HG02970 (cell line): ENCODE results near the gene RABL3.
"Not testable (repeated sequence)": the region's sequence is repeated elsewhere in the genome, so short reads cannot be mapped to it uniquely, and the experiment has no call there.

Experiments
- ATAC-seq: cut with Tn5 transposase; IDR thresholded peaks from one replicate; pipeline ENCODE4 v1.9.1; 2021; ENCODE audit warnings: mild to moderate bottlenecking, moderate library complexity, moderate number of reproducible peaks; ENCODE audit not compliant: unreplicated experiment, low FRiP score

RABL3 gene

DNA sequence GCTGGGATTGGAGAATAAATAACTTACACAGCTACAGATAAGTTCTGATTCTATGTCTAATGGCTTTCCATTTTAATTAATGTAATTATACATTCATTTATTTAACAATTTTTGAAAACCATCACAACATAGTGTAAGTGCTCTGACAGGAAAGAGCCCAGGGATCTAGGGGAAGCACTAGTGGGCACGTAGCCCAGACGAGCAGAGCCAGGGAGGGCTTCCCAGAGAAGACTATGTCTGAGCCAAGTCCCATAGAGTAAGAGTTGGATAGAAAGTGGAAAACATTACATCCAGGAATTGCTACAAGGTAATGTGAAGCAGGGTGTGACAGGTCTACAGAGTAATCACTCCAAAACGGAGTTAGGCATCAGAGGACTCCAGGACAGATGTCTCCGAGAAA lies 57.4 kb downstream of the RABL3 start:
- no peak for ATAC-seq

- no peak for ATAC-seq
These were observed 58.5 kb downstream of the RABL3 start for GRCh38 chr3:120683671-120684301.

DNA sequence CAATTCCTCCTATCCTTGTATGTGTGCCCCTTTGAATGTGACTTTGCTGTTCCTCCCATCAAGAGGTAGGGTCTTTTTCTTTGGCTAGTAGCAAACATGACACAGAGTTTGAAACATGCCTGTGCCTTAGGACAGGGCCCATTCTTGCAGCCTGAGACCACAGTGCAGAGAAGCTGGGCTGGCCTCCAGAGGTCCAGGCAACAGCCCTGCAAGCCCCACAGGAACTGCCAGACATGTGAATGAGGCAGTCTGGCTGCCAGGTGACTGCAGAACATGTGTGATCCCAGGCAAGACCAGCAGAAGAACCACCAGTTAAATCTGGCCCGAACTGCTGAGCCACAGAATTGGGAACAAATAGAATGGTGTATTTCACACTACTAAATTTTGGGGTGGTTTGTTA lies 59.1 kb downstream of the RABL3 start:
- no peak for ATAC-seq

DNA sequence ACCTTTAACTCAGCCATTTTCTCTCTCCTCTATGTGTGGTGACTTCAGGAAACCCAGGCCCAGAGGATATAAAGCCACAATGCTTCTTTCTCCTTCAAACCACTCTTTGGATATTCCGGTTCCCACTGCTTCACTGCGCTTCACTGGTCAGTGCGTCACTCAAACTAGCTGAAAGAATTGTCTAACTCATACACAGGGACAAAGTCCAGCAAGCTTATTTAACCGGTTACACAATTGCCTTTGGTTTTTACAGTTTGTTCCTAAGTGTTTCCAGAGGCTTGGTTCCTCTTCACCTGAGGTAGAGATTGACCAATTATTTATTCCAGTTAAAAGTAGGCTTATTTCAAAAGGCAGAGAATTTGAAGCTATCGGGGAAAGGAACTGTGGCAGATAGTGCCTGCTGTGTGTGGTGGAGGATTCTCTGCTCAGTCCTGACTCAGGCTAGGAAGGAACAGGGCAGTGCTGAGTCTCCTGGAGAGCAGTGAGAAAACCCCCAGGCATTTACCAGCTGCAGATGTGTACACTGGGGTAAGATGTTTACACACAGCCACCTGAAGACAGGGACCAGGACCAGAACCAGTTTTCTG lies 60.1 kb downstream of the RABL3 start, which contains the start of gene HGD:
Gene HGD (minus strand): TSS at position 145 of the 587 bp plus-strand sequence. CDS start 128 bp downstream, at position 17.
- ATAC-seq: no peak

DNA sequence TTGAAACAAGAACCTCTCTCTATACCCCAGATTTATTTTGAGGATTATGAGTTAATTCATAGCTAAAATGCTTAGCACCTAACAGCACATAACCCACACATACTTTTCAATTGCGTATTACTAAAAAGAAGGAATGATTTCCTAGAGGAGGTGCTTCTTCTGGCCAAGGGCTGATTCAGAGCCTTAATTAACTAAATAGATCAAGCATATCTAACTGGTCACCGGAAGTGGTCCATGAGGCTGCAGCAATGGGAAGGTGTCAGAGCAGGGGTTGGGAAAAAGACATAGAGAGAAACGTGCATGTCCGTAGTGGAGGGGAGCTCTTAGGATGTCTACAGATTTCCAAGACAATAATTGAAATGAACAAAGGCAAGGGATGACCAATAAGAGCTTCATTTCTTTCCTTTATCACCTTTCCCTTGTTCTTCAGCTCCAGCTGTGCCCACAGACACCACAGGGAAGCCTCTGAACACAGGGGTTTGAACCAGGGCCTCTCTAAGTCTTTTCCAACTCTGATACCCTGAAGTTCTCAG lies 60.7 kb downstream of the RABL3 start:
- ATAC-seq: no peak

- no peak for ATAC-seq
These were observed 61.3 kb downstream of the RABL3 start for GRCh38 chr3:120681018-120681417.

- ATAC-seq: no peak
These were observed 62.0 kb downstream of the RABL3 start for GRCh38 chr3:120680193-120680894.

DNA sequence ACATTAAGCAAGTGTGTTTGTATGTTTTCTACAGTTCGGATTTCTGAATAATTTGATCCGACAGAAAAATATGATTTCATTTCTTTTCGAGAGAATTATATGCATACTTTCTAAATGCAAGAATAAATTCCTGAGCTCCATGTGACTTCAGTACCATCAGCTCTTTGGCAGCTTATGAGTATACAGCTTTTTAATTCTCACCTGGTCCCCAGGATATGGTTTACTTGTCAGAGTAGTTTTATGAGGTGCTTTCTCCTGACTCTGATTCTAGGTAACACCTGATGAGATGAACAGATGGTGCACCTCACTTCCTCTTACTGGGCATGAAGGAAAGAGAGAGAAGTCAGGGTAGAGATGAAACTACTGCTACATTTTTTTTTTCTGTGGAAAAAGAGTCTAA lies 63.3 kb downstream of the RABL3 start:
- no peak for ATAC-seq

DNA sequence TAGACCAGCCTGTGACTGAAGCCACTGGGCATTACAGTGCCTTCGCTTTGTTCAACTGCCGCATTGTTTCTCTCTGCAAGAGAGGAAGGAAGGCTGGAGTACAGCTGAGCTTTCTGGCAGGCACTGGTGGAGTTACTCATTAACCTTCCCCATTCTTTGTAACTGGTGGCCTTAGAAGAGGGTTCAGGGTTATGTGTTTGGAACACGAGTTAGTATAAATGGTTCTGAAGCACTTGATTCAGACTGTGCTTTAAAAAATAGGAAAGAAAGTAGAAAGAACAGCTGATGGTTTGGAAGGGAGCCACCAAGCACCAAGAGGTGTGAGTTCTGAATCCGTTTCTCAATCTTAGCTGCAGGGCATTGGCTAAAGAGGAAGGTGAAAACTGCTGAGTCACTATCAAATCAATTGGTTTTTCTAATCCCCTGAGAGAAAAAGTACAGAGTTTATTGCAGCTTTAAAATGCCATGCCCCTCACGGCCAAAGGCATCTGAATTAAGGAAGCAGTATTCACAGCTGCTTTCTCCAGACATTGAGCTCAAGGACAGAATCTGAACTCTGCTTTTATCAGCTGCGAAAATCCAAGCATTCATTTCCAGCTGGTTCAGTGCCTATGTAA lies 63.9 kb downstream of the RABL3 start:
- ATAC-seq: peak; percentile 83

- ATAC-seq: not testable (repeated sequence)
These were observed 65.1 kb downstream of the RABL3 start for GRCh38 chr3:120677193-120677592.

DNA sequence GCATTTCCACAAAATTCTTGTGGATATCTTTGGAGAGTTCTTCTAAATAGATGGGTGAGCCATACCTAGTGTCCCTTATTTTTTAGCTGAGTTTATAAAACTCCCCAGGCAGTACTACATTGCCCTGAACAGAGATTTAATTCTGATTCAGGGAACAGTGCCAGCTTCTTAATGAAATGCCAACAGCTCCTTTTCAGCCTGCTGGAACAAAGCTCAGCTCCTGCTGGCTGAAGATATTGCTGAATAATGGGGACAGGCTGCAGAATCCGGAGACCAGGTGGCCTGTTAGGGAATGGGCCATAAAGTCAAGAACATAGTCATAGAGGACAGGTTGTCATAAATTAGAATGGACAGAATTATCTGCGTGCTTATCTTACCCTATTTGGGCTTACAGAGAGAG lies 69.2 kb downstream of the RABL3 start:
- ATAC-seq: no peak

- no peak for ATAC-seq
These were observed 71.7 kb downstream of the RABL3 start for GRCh38 chr3:120670576-120670975.

GRCh38 chr3:120664926-120665325 lies 77.4 kb downstream of the RABL3 start:
- ATAC-seq: no peak

GRCh38 chr3:120661945-120662344 lies 80.4 kb downstream of the RABL3 start:
- ATAC-seq: no peak

- no peak for ATAC-seq
These were observed 81.0 kb downstream of the RABL3 start for GRCh38 chr3:120661106-120661905.

DNA sequence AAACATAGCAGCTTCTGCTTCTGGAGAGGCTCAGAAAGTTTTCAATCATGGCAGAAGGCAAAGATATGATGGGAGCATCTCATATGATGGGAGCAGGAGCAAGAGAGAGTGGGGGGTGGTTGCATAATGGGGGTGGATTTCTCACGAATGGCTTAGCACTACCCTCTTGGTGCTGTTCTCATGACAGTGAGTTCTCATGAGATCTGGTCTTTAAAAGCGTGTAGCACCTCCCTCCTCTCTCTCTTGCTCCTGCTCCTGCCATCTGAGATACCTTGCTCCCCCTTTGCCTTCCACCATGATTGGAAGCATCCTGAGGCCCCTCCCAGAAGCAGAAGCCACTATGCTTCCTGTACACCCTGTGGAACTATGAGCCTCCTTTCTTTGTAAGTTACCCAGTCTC lies 82.5 kb downstream of the RABL3 start:
- no peak for ATAC-seq

GRCh38 chr3:120659285-120659684 lies 83.0 kb downstream of the RABL3 start:
- no peak for ATAC-seq

DNA sequence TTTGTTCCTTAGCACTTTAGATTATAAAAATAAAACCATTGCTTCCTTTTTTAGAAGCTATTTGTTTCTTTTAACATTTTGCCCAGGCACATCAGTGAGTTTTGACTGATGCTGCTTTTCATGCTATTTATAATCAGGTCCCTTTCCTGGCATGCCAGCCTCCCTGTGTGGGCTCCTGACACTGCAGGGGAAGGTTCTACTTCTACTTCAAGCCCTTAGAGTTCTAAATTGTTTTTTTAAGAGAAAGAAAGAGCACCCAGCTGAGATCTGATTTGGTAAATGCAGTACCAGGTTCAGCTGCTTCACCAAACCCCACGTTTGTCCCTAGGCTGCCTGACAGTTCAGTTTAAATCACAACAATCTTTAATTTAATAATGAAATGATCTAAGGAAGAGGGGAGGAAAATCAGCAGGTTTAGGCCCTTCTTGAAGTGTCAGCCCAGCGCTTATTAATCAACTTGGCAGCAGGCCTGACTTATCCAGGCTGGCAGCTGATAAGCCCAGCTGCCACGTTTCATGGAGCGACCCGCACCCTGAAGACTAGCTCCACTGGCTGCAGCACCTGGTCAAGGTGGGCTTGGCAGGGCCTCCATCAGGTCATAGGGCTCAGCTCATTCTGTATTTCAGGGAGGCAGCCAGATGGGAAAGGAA lies 89.3 kb downstream of the RABL3 start:
- no peak for ATAC-seq

- ATAC-seq: no peak
These were observed 90.0 kb downstream of the RABL3 start for GRCh38 chr3:120652281-120652680.

- no peak for ATAC-seq
These were observed 92.0 kb downstream of the RABL3 start for GRCh38 chr3:120650311-120650710.
